Measurements from ENCODE around the gene HPGD. TPM values are rescaled to one million over a fixed set of nuclear protein-coding genes. Genes with fewer than 3 reads are reported as not detected.

HPGD gene
- total RNA-seq, 3 donors from 2014 or later: 9.8 to 137 (median 10.5) TPM

DNA sequence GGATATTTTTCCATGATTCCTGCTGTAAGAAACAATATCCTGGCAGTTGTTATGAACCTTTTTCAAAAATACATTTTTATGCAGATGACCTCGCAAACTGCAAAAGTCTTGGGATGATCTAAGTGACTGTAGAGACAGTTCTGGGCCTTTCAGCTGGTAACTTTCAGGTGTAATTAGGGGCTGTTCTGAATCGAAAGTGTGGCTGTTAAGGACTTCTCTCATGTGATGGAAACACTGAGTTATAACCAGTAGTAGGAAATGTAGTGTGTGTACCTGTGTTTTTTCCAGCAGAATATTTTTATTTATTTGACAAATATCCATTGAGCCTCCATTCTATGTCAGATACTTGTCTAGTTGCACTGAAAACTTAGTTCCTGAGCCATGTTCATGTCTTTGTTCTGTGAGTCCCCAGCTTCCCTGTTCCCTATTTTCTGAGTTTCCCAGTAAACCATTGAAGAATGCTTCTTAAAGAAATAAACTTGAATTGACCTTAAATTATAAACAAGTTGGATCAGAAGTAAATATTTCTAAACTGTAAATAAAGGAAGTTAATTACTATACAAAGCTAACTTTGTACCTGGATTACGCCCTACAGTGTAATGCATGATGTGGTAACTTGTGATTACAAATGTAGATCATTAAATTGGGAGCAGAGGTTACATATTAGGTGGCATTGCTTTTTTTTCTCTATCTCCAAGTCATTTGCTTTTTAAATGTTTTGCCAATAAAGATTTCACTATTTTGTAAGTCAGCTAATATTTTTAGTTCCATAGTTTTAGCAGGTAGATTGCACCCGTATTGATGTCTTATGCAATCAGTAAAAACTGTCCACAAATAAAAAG is 33.7 kb upstream of the HPGD start:
- no peak for DNase-seq (ENCODE audit: low spot score in 2 of 2)
- TF ChIP-seq POLR2AphosphoS5 (IDR thresholded peaks at IDR 0.05) (no peak), POLR2A (IDR thresholded peaks at IDR 0.05) (no peak)
- TF ChIP-seq, protein P1, sequence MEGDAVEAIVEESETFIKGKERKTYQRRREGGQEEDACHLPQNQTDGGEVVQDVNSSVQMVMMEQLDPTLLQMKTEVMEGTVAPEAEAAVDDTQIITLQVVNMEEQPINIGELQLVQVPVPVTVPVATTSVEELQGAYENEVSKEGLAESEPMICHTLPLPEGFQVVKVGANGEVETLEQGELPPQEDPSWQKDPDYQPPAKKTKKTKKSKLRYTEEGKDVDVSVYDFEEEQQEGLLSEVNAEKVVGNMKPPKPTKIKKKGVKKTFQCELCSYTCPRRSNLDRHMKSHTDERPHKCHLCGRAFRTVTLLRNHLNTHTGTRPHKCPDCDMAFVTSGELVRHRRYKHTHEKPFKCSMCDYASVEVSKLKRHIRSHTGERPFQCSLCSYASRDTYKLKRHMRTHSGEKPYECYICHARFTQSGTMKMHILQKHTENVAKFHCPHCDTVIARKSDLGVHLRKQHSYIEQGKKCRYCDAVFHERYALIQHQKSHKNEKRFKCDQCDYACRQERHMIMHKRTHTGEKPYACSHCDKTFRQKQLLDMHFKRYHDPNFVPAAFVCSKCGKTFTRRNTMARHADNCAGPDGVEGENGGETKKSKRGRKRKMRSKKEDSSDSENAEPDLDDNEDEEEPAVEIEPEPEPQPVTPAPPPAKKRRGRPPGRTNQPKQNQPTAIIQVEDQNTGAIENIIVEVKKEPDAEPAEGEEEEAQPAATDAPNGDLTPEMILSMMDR (IDR thresholded peaks at IDR 0.05): no peak
- Histone ChIP-seq H3K27ac (no peak overlapping the region), H3K4me1 (no peaks in the 10 kb centered on the region), H3K27me3 (no peaks in the 10 kb centered on the region), H3K36me3 (no peaks in the 10 kb centered on the region), H3K9me3 (peaks cover 0 to 7% of the 10 kb centered on the region in 2 donors), H3K4me3 (no peak overlapping the region)
- intact Hi-C loops (cut with DNase I; ENCODE audit: low total_unique reads): no loop called here

DNA sequence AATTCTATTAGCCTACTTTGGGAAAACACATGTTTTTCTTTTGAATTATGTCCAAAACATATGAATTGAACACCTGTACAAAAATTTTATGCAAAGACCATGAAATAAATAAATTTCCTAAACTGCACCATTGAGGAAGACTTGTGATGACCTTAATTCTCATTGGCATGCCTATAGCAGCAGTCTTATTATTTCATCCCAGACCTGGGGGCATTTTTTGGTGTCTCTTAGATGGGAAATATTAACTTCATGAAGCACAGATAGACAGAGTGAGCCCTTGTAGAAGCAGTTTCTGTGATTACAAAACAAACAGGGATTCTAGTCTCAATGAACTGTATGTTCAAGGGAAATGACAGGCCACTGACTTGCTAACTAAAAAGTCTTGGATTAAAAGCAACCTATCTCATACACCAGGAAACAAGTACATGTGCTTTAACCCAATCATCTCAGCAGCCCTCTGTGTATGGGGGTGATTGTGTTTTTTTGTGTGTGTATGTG is 32.0 kb upstream of the HPGD start:
- no peaks in the 10 kb centered on the region for H3K4me1 ChIP-seq
- H3K27ac ChIP-seq: no peak overlapping the region
- intact Hi-C loops (cut with DNase I; ENCODE audit: low total_unique reads): no loop called here
- no peak for DNase-seq (ENCODE audit: low spot score in 2 of 2)
- H3K27me3 ChIP-seq: no peaks in the 10 kb centered on the region
- no peaks in the 10 kb centered on the region for H3K36me3 ChIP-seq
- peaks cover 0 to 7% of the 10 kb centered on the region in 2 donors for H3K9me3 ChIP-seq
- TF ChIP-seq POLR2A (IDR thresholded peaks at IDR 0.05): no peak
- no peak for TF ChIP-seq POLR2AphosphoS5 (IDR thresholded peaks at IDR 0.05)
- TF ChIP-seq, protein P1 (IDR thresholded peaks at IDR 0.05): no peak
- H3K4me3 ChIP-seq: no peak overlapping the region

DNA sequence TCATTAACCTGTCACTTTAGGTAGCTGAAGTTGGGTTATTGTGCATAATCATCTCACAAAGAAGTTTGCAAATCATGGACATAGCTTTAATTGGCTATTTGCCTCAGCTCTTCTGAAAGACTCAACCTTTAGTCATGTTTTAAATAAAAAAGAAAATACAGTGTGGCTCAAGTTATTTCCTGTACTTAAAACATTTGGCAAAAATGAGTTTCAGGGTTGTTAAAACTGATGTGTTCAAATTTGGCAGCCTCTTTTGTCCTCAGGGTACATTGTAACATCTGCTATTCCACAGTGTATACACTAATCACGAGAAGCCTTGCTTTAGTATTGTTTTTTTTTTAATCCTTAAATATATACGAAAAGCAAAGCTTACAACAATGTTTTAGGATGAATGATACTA is 31.5 kb upstream of the HPGD start:
- H3K4me1 ChIP-seq: no peaks in the 10 kb centered on the region
- peaks cover 0 to 7% of the 10 kb centered on the region in 2 donors for H3K9me3 ChIP-seq
- TF ChIP-seq POLR2A (IDR thresholded peaks at IDR 0.05): no peak
- TF ChIP-seq, protein P1 (IDR thresholded peaks at IDR 0.05): no peak
- TF ChIP-seq POLR2AphosphoS5 (IDR thresholded peaks at IDR 0.05): no peak
- H3K36me3 ChIP-seq: no peaks in the 10 kb centered on the region
- DNase-seq (ENCODE audit: low spot score in 2 of 2): no peak
- H3K27ac ChIP-seq: no peak overlapping the region
- H3K27me3 ChIP-seq: no peaks in the 10 kb centered on the region
- intact Hi-C loops (cut with DNase I; ENCODE audit: low total_unique reads): no loop called here
- H3K4me3 ChIP-seq: no peak overlapping the region

DNA sequence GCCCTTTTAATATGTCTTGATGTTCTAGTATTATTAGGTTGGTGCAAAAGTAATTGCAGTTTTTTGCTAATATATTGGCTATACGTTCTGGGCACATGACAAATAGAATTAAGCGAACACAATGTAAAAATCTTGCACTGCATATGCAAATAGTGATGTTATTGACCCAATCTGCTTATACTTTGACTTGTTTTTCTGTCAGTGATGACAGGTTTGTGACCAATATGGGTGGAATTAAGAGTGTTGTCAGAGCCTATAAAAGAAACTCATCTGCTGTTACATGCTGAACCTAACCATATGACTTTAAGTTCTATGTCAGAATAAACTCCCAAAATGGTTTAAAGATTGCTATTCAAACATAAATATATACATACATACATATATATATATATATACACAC is 30.7 kb upstream of the HPGD start:
- intact Hi-C loops (cut with DNase I; ENCODE audit: low total_unique reads): no loop called here
- TF ChIP-seq POLR2AphosphoS5 (IDR thresholded peaks at IDR 0.05) (no peak), POLR2A (IDR thresholded peaks at IDR 0.05) (no peak)
- TF ChIP-seq, protein P1 (IDR thresholded peaks at IDR 0.05): no peak
- peaks cover 0 to 7% of the 10 kb centered on the region in 2 donors for H3K9me3 ChIP-seq
- no peaks in the 10 kb centered on the region for H3K27me3 ChIP-seq
- no peaks in the 10 kb centered on the region for H3K4me1 ChIP-seq
- H3K4me3 ChIP-seq: no peak overlapping the region
- H3K27ac ChIP-seq: no peak overlapping the region
- H3K36me3 ChIP-seq: no peaks in the 10 kb centered on the region
- DNase-seq (ENCODE audit: low spot score in 2 of 2): no peak

DNA sequence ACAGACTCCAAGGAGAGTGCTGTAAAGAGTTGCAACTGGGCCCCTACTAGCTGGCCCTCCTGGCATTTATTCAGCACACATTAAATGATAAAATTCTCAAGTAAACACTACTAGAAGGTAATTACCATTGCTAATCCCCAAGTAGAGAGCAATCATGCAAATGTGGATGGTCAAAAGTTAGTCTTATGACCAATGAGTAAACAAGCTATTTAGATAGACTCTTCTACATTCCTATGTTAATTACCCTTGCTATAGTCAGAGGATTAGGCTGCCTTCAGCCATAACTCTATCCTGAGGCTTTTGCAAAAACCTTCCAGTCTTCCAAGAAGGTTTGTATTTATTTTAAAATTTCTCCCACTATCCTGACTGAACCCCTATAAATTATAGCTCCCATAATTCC is 28.3 kb upstream of the HPGD start:
- no peak overlapping the region for H3K27ac ChIP-seq
- H3K36me3 ChIP-seq: no peaks in the 10 kb centered on the region
- no peak overlapping the region for H3K4me3 ChIP-seq
- TF ChIP-seq, protein P1 (IDR thresholded peaks at IDR 0.05): no peak
- TF ChIP-seq POLR2AphosphoS5 (IDR thresholded peaks at IDR 0.05) (no peak), POLR2A (IDR thresholded peaks at IDR 0.05) (no peak)
- intact Hi-C loops (cut with DNase I; ENCODE audit: low total_unique reads): no loop called here
- DNase-seq (ENCODE audit: low spot score in 2 of 2): no peak
- no peaks in the 10 kb centered on the region for H3K4me1 ChIP-seq
- H3K27me3 ChIP-seq: no peaks in the 10 kb centered on the region
- peaks cover 0 to 7% of the 10 kb centered on the region in 2 donors for H3K9me3 ChIP-seq
